CD4-positive, alpha-beta T cell (primary cell): ENCODE measurements around the gene LYZL2. TPM values are rescaled to one million over a fixed set of nuclear protein-coding genes. Genes with fewer than 3 reads are reported as not detected.
"Not testable (repeated sequence)": the region's sequence is repeated elsewhere in the genome, so short reads cannot be mapped to it uniquely, and the experiment has no call there.

ENCODE experiments used
- ATAC-seq: fragments of 200-7000 bp; cut with Tn5 transposase; one replicate; pipeline ENCODE4 v1.10.0; 2022; ENCODE audit warnings: mild to moderate bottlenecking; ENCODE audit not compliant: poor library complexity
- CTCF ChIA-PET: fragments of 350-600 bp; sonication (Branson Sonifier 250); formaldehyde crosslinking; loops from one replicate; lab custom pipeline; 2021; ENCODE audit warnings: antibody characterized with exemption, inconsistent platforms; lab: Charles Lee
- POLR2A ChIA-PET: fragments of 350-600 bp; sonication (Branson Sonifier 250); formaldehyde crosslinking; loops from one replicate; lab custom pipeline; 2021; ENCODE audit warnings: antibody characterized with exemption, inconsistent platforms; lab: Charles Lee
- DNase-seq, 14 experiments: peaks; one replicate each; pipeline ENCODE4 v3.0.0-alpha.2; 2013 to 2020; ENCODE audit warnings: mixed read lengths in 2 of 14
- H3K27ac ChIP-seq, 2 donors: one replicate each; pipeline versions ENCODE4 v1.5.1 to v1.7.0; 2013; ENCODE audit warnings: low read length in 2 of 2, low read depth in 1 of 2, mild to moderate bottlenecking in 1 of 2
- H3K27me3 ChIP-seq, 2 experiments: 1 replicate in 1 of 2; 2 replicates in 1 of 2; pipeline versions ENCODE4 v1.6.1 to v1.7.0; 2013; ENCODE audit warnings: low read length in 2 of 2, control low read depth in 1 of 2, mild to moderate bottlenecking in 1 of 2, moderate library complexity in 1 of 2; ENCODE audit not compliant: insufficient read depth in 2 of 2, control insufficient read depth in 1 of 2
- H3K36me3 ChIP-seq: one replicate; pipeline ENCODE4 v1.6.1; 2013; ENCODE audit warnings: low read length, control low read depth; ENCODE audit not compliant: insufficient read depth
- H3K4me1 ChIP-seq: one replicate; pipeline ENCODE4 v1.6.1; 2013; ENCODE audit warnings: low read length, control low read depth; ENCODE audit not compliant: insufficient read depth
- H3K4me3 ChIP-seq: one replicate; pipeline ENCODE4 v1.5.1; 2013; ENCODE audit warnings: mild to moderate bottlenecking, low read length, moderate library complexity
- H3K9me3 ChIP-seq, 2 experiments: 1 replicate in 1 of 2; 2 replicates in 1 of 2; pipeline versions ENCODE4 v1.6.1 to v1.7.0; 2013; ENCODE audit warnings: low read length in 2 of 2, mild to moderate bottlenecking in 2 of 2, control low read depth in 1 of 2, moderate library complexity in 1 of 2; ENCODE audit not compliant: control insufficient read depth in 1 of 2, insufficient read depth in 1 of 2
- H3K27ac Mint-ChIP-seq: one replicate; pipeline ENCODE4 v1.8.0; 2020; ENCODE audit warnings: mixed read lengths
- H3K27me3 Mint-ChIP-seq: one replicate; pipeline ENCODE4 v1.8.0; 2021; ENCODE audit warnings: mixed read lengths
- H3K36me3 Mint-ChIP-seq: one replicate; pipeline ENCODE4 v1.8.0; 2021; ENCODE audit warnings: low read depth, mixed read lengths
- H3K4me1 Mint-ChIP-seq: one replicate; pipeline ENCODE4 v1.8.0; 2021; ENCODE audit warnings: low read depth, mixed read lengths
- H3K4me3 Mint-ChIP-seq: one replicate; pipeline ENCODE4 v1.8.0; 2020; ENCODE audit warnings: mild to moderate bottlenecking, mixed read lengths
- H3K9me3 Mint-ChIP-seq: one replicate; pipeline ENCODE4 v1.8.0; 2020; ENCODE audit warnings: mixed read lengths
- intact Hi-C, 2 experiments: fragments of 100-400 bp; cut with DNase I in 1 of 2; cut with micrococcal nuclease in 1 of 2; formaldehyde crosslinking; loops; one replicate each; pipeline versions ENCODE4 v1.15.1 to v1.9.0; 2023 to 2025; cut with DNase I, micrococcal nuclease
- total RNA-seq, 174 experiments: library from RNA in 2 of 174; stranded (reverse) in 2 of 174; gene quantifications; one replicate each; pipeline ENCODE4 v1.2.3 and lab custom pipeline; 2021 to 2026
- TF ChIP-seq, protein P1 (sequence below): fragments of 200-600 bp; IDR thresholded peaks from one replicate; pipeline ENCODE4 v1.8.0; 2022; ENCODE audit warnings: antibody characterized with exemption, mild to moderate bottlenecking

The LYZL2 gene
- total RNA-seq, 2 experiments from 2014 or later, result not detected

DNA sequence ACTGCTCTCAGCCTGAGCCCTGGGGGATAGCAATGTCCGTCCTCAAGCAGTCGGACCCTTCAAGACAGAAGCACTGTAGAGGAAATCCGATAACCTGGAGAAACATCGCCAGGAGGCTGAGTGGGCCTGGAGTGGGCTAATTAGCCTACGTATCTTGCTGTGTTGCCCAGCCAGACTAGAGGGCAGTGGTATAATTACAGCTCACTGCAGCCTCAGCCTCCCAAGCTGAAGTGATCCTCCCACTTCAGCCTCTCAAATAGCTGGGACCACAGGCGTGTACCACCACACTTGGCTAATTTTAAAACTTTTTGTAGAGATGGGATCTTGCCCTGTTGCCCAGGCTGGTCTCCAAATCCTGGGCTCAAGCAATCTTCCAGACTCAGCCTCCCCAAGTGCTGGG is 21.7 kb downstream of the LYZL2 start:
- H3K9me3 ChIP-seq, result peaks cover 0 to 6% of the 10 kb centered on the region in 2 experiments
- Mint-ChIP-seq H3K9me3 (no peaks in the 10 kb centered on the region), H3K27me3 (peaks cover 28% of the 10 kb centered on the region), H3K4me1 (no peaks in the 10 kb centered on the region), H3K27ac (no peak overlapping the region), H3K36me3 (no peaks in the 10 kb centered on the region), H3K4me3 (no peak overlapping the region)
- intact Hi-C loops, result no loop called here
- ATAC-seq (no peak), DNase-seq (no peak)
- peaks cover 0 to 12% of the 10 kb centered on the region in 2 experiments for H3K27me3 ChIP-seq
- POLR2A ChIA-PET, result no interaction called here
- no peak overlapping the region for H3K4me3 ChIP-seq
- no peaks in the 10 kb centered on the region for H3K4me1 ChIP-seq
- no peak overlapping the region for H3K27ac ChIP-seq
- no peaks in the 10 kb centered on the region for H3K36me3 ChIP-seq
- CTCF ChIA-PET, result no interaction called here
- TF ChIP-seq, protein P1, sequence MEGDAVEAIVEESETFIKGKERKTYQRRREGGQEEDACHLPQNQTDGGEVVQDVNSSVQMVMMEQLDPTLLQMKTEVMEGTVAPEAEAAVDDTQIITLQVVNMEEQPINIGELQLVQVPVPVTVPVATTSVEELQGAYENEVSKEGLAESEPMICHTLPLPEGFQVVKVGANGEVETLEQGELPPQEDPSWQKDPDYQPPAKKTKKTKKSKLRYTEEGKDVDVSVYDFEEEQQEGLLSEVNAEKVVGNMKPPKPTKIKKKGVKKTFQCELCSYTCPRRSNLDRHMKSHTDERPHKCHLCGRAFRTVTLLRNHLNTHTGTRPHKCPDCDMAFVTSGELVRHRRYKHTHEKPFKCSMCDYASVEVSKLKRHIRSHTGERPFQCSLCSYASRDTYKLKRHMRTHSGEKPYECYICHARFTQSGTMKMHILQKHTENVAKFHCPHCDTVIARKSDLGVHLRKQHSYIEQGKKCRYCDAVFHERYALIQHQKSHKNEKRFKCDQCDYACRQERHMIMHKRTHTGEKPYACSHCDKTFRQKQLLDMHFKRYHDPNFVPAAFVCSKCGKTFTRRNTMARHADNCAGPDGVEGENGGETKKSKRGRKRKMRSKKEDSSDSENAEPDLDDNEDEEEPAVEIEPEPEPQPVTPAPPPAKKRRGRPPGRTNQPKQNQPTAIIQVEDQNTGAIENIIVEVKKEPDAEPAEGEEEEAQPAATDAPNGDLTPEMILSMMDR, result no peak

DNA sequence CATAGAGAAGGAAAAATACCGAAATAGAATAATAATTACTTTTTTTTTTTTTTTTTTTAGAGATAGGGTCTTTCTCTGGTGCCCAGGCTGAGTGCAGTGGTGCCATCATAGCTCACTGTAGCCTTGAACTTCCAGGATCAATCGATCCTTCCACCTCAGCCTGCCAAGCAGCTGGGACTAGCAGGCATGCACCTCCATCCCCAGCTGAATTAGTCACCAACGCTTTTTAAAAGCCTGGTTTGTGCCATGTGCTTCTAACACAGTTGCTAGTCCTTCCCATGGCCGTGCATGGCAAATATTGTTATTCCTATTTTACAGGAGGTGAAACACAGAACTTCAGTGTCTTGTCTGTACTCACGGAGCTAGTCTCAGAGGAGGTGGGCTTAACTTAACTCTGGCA is 23.2 kb downstream of the LYZL2 start:
- peaks cover 0 to 6% of the 10 kb centered on the region in 2 experiments for H3K9me3 ChIP-seq
- no peak overlapping the region for H3K4me3 ChIP-seq
- intact Hi-C loops, result no loop called here
- no peaks in the 10 kb centered on the region for H3K4me1 Mint-ChIP-seq
- H3K27me3 Mint-ChIP-seq, result peaks cover 18% of the 10 kb centered on the region
- H3K27ac ChIP-seq, result no peak overlapping the region
- no peak overlapping the region for H3K4me3 Mint-ChIP-seq
- H3K4me1 ChIP-seq, result no peaks in the 10 kb centered on the region
- peaks cover 0 to 10% of the 10 kb centered on the region in 2 experiments for H3K27me3 ChIP-seq
- DNase-seq, result no peak
- no peak for ATAC-seq
- POLR2A ChIA-PET, result no interaction called here
- H3K36me3 ChIP-seq, result no peaks in the 10 kb centered on the region
- no peaks in the 10 kb centered on the region for H3K36me3 Mint-ChIP-seq
- TF ChIP-seq, protein P1, result no peak
- H3K9me3 Mint-ChIP-seq, result no peaks in the 10 kb centered on the region
- CTCF ChIA-PET, result interaction anchor here (0.8 kb wide), 1 partner anchor 33 kb away, joined by 4 read pairs; no protein-coding TSS in a partner anchor
- no peak overlapping the region for H3K27ac Mint-ChIP-seq

DNA sequence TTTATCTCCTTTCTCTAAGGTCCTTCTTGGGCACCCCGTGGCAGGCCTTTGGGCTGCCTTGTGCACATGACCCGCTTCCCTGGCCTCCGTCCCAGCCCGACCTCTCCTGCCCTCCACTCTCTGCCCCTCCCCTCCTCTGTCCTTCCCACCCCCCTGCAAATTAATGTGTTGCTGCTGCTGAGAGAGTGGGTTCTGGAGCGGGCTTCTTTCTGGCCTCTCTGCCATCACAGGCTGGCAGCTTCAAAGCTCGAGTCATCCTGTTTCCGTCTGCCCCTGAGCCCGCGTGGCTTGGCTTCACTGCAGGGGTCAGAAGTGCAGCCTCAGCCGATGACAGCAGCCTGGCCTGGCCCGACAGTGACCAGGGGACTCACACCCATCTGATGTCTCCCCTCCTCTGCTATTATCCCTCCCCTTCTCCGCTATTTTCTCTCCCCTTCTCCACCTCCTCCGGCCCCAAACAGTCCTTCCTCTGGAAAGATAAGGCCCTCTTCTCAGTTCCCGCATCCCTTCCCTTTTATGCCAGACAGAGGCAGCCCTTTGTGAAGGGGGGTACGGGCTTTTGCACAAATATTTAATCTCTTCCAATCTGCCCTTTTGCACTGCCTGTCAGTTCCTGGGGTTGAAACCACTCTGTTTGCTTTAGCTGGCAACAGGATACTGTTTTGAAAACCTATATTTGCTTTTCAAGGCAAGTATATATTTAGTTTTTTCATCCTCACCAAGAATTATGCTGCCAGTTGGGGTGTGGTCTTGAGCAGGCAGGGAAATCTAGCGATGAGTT is 24.0 kb downstream of the LYZL2 start:
- H3K27ac Mint-ChIP-seq, H3K4me1 Mint-ChIP-seq, CTCF ChIA-PET, H3K9me3 ChIP-seq, H3K27me3 ChIP-seq, H3K9me3 Mint-ChIP-seq, ATAC-seq, H3K4me3 ChIP-seq, H3K36me3 ChIP-seq, intact Hi-C loops, H3K4me1 ChIP-seq, H3K4me3 Mint-ChIP-seq, H3K36me3 Mint-ChIP-seq, H3K27ac ChIP-seq, POLR2A ChIA-PET, DNase-seq: not testable (repeated sequence)
- H3K27me3 Mint-ChIP-seq, result peaks cover 18% of the 10 kb centered on the region
